Activated CD4-positive, alpha-beta T cell treated with anti-CD3 and anti-CD28 coated beads, Interleukin-2, amount 50 U/mL, for 24 hours (primary cell): ENCODE data around the gene MLLT6.

ENCODE experiments used
- DNase-seq, 2 donors: peaks; one replicate each; pipeline ENCODE4 v3.0.0-alpha.2; 2020; ENCODE audit warnings: low read depth in 1 of 2, low spot score in 1 of 2

MLLT6 gene

GRCh38 chr17:38761612-38762011 is 56.5 kb downstream of the MLLT6 start:
- DNase-seq = no peak

GRCh38 chr17:38762231-38762630 is 57.2 kb downstream of the MLLT6 start:
- no peak for DNase-seq

- no peak for DNase-seq
Observed at GRCh38 chr17:38766341-38766740, 61.3 kb downstream of the MLLT6 start.

GRCh38 chr17:38768417-38768816 is 63.3 kb downstream of the MLLT6 start:
- DNase-seq = no peak

GRCh38 chr17:38773258-38773657 is 68.2 kb downstream of the MLLT6 start:
- DNase-seq = no peak

- no peak for DNase-seq
Observed at GRCh38 chr17:38777641-38778250, 72.7 kb downstream of the MLLT6 start.
